NCI-H128 (cell line): Measurements from ENCODE around the gene WNT2B.

Experiments used
- DNase-seq: peaks from one replicate; lab custom pipeline; 2025; ENCODE audit not compliant: unreplicated experiment; lab: John Stamatoyannopoulos, UW

WNT2B gene

DNA sequence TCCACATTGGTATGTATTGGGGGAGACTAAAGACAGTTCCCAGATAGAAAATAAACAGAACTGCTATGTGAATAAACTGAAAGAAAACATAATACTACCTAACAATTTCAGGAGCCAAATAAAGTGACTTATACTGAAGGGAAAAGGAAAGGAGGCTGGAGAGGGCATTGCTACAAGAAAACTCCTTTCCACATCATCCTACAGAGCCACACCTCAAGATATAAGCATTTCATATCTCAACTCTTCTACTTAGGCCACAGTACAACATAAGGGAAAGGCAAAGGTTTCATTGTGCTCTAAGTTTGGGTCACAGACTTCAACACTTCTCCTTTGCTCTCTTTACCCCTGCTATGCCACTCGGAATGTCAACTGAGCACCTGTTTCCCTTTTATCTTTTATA is 55.3 kb downstream of the WNT2B start:
- no peak for DNase-seq

DNA sequence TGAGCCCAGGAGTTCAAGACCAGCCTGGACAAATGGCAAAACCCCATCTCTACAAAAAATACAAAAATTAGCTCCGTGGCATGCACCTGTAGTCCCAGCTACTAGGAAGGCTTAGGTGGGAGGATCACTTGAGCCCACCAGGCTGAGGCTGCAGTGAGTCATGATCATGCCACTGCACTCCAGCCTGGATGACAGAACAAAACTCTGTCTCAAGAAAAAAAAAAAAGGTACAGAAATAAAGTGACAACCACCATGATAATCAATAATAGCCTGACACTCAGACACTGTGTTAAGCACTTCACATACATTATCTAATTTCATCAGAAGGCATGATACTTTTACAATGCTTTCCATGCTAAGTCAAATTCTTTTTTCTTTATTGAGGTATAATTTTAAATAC is 57.0 kb downstream of the WNT2B start:
- no peak for DNase-seq

DNA sequence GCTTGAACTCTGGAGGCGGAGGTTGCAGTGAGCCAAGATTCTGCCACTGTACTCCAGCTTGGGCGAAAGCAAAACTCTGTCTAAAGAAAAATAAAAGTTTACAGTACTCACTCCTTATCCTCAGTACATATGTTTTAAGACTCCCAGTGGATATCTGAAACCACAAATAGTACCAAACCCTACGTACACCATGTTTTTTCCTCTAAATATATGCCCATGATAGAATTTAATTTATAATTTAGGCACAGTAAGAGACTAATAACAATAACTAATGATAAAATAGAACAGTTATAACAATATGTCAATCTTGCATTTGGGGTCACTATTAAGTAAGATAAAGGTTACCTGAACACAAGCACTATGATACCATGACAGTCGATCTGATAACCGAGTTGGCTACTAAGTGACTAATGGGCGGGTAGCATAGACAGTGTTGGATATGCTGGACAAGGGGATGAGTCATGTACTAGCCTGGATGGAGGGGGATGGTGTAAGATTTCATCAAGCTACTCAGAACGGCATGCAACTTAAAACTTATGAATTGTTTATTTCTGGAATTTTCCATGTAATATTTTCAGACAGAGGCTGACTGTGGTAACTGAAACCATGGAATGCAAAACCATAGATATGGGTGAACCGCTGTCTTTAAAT is 66.5 kb downstream of the WNT2B start:
- no peak for DNase-seq

DNA sequence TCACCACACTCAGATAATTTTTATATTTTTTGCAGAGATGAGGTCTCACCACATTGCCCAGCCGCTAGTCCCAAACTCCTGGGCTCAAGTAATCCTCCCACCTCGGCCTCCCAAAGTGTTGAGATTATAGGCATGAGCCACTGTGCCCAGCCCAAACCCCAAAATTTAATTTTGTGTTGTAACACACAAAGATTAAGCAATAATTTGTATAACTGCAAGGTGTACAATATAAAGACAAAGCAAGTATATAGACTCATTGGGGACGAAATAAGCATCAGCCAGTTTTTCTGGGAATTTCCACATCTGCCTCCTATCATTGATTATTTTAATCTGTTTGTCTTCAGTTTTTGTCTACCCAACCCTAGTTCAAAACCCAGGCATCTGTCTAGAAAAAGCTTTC is 67.5 kb downstream of the WNT2B start:
- no peak for DNase-seq
